Pancreas (tissue), 10 donors: ENCODE results near the gene ZDHHC18. TPM values are rescaled to one million over a fixed set of nuclear protein-coding genes. Genes with fewer than 3 reads are reported as not detected.

Experiments used
- ATAC-seq, 4 donors: fragments of 200-7000 bp; cut with Tn5 transposase; one replicate each; pipeline versions ENCODE4 v1.8.0 to v1.9.1; 2020; ENCODE audit warnings: mild to moderate bottlenecking in 4 of 4, moderate library complexity in 4 of 4
- DNase-seq, 6 donors: peaks; one replicate each; pipeline ENCODE4 v3.0.0-alpha.2; 2020
- FAIRE-seq: peaks from 2 replicates; lab custom pipeline; 2012; peaks lifted over from hg19 to GRCh38; lab: Jason Lieb, UNC
- H3K27ac ChIP-seq, 4 donors: fragments of 200-600 bp; sonication (generic); 1 replicate in 3 of 4; 2 replicates in 1 of 4; pipeline versions ENCODE4 v1.5.0 to v1.8.0; 2020
- H3K27me3 ChIP-seq, 4 donors: fragments of 200-600 bp; one replicate each; pipeline ENCODE4 v1.8.0; 2021
- H3K36me3 ChIP-seq, 3 donors: fragments of 200-600 bp; sonication (generic) in 1 of 3; one replicate each; pipeline versions ENCODE4 v1.5.0 to v1.8.0; 2020 to 2021
- H3K4me1 ChIP-seq, 3 donors: fragments of 200-600 bp; one replicate each; pipeline ENCODE4 v1.8.0; 2021
- H3K4me3 ChIP-seq, 4 donors: fragments of 200-600 bp; sonication (generic) in 2 of 4; one replicate each; pipeline versions ENCODE4 v1.5.0 to v1.8.0; 2020 to 2021
- H3K9me3 ChIP-seq, 4 donors: fragments of 200-600 bp; one replicate each; pipeline ENCODE4 v1.8.0; 2021
- WGBS, 2 donors: extraction: QIAGEN DNeasy Blood & Tissue Kit; methylation state at CpG; one replicate each; pipeline ENCODE4 v1.1.7; 2013; 5-methylcytosine and 5-hydroxymethylcytosine counted together
- intact Hi-C, 3 donors: fragments of 100-400 bp; cut with DNase I; formaldehyde crosslinking; loops; one replicate each; pipeline versions ENCODE4 v1.11.1 to v1.14.2; 2022
- polyA plus RNA-seq, 2 donors: library from polyadenylated mRNA; stranded (reverse); fragments of 200-250 nt; gene quantifications; one replicate each; pipeline ENCODE4 v1.2.3, GENCODE V29; 2013
- total RNA-seq, 6 donors: library from RNA; stranded (reverse); fragmentation: NEBNext Ultra II Directional in 4 of 6; extraction: Animal tissue kit (Norgen Biotek cat#: 25700) in 4 of 6; gene quantifications; one replicate each; pipeline versions ENCODE4 v1.2.1 to v1.2.4, GENCODE V29; 2021 to 2023
- TF ChIP-seq, protein P1 (sequence below), 4 donors: fragments of 200-600 bp; sonication (generic) in 3 of 4; IDR thresholded peaks; one replicate each; pipeline versions ENCODE4 v1.5.0 to v1.8.0; 2021; ENCODE audit warnings: antibody characterized with exemption in 4 of 4
- donor health status: healthy with polysubstance abuse.
- donor health status: DM: no; HTN: no; CAD: no; lungs with moderate emphysema.
- donor health status: DM: no; HTN: no; CAD: no.
- donor health status: control.
- donor health status: control.
- donor health status: Bipolar disorder and iron deficiency.
- donor health status: DM: yes; HTN: yes; CAD: no.
- donor health status: DM: no; HTN: no; CAD: no.
- donor health status: DM: no; HTN: no; CAD: no.
- donor health status: DM: yes; HTN: yes; CAD: no.

The ZDHHC18 gene
- total and polyA plus RNA-seq, 8 donors: 3.4 to 9.9 (median 6.0) TPM

GRCh38 chr1:26814377-26814776, 12.1 kb upstream of the ZDHHC18 start:
- DNase-seq: no peak
- intact Hi-C loops: no loop called here
- Histone ChIP-seq H3K4me3 (no peak overlapping the region), H3K27me3 (no peaks in the 10 kb centered on the region), H3K36me3 (no peaks in the 10 kb centered on the region), H3K4me1 (no peaks in the 10 kb centered on the region), H3K27ac (no peak overlapping the region), H3K9me3 (no peaks in the 10 kb centered on the region)
- TF ChIP-seq, protein P1, sequence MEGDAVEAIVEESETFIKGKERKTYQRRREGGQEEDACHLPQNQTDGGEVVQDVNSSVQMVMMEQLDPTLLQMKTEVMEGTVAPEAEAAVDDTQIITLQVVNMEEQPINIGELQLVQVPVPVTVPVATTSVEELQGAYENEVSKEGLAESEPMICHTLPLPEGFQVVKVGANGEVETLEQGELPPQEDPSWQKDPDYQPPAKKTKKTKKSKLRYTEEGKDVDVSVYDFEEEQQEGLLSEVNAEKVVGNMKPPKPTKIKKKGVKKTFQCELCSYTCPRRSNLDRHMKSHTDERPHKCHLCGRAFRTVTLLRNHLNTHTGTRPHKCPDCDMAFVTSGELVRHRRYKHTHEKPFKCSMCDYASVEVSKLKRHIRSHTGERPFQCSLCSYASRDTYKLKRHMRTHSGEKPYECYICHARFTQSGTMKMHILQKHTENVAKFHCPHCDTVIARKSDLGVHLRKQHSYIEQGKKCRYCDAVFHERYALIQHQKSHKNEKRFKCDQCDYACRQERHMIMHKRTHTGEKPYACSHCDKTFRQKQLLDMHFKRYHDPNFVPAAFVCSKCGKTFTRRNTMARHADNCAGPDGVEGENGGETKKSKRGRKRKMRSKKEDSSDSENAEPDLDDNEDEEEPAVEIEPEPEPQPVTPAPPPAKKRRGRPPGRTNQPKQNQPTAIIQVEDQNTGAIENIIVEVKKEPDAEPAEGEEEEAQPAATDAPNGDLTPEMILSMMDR (IDR thresholded peaks at IDR 0.05): no peak
- 91 to 98% methylated on average over 2 of the region's 2 CpGs for whole genome bisulfite sequencing, 2 donors
- FAIRE-seq: no peak
- no peak for ATAC-seq

- Histone ChIP-seq H3K27ac (no peak overlapping the region), H3K36me3 (no peaks in the 10 kb centered on the region), H3K4me3 (no peak overlapping the region), H3K27me3 (no peaks in the 10 kb centered on the region), H3K9me3 (no peaks in the 10 kb centered on the region), H3K4me1 (no peaks in the 10 kb centered on the region)
- WGBS, 2 donors: 78 to 88% methylated on average over 3 of the region's 3 CpGs
- DNase-seq (no peak), ATAC-seq (no peak), FAIRE-seq (no peak)
- intact Hi-C loops: no loop called here
- TF ChIP-seq, protein P1 (IDR thresholded peaks at IDR 0.05): no peak
Observed at GRCh38 chr1:26814893-26815292, 11.6 kb upstream of the ZDHHC18 start.

DNA sequence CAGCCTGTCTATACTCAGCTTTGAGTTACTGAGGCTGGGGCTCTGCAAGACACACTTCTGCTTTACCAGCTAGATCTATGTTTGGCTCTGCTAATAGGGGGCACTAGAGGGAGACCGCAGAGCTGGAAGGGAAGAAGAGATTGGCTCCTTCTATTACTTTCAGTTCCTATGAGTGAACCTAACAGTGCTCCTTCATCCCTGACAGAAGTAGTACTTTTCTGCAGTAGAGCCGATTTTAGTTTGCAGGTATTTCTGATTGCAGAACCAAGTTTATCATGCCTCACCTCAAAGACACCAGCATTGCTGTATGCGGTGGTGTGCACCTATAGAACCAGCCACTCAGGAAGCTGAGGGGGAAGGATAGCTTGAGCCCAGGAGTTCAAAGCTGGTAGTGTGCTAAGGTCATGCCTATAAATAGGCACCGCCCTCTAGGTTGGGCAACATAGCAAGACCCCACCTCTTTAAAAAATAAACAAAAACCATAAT, 5.7 kb upstream of the ZDHHC18 start:
- FAIRE-seq: no peak

DNA sequence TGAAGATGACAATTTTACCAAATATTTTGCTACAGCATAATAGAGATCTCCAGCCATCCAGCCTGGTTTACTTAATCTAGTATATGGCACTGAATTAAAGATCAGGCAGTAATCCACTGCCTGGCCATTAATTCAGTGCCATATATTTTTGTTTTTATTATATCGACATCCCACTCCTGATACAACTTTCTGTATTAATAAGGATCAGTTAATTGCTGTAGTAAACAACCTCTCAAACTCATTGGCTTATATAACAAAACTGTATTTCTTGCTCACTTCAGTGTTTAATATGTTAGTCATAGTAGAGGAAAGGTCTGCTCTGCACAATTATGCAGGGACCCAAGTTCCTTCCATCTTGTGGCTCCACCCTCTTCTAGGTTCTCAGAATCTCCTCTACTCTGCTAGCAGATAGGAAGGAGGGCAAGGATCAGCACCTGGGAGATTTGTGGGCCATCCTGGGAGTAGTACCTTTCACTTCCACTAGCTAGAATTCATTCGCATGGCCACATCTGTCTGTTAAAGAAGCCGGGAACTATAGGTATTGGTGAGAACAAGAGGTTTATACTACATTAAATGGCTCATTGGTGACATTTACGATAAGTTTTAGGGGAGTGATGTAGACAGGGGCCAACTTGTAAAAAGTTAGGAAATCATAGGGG, 3.6 kb upstream of the ZDHHC18 start:
- Histone ChIP-seq H3K27ac (no peak overlapping the region), H3K4me3 (no peak overlapping the region), H3K9me3 (no peaks in the 10 kb centered on the region), H3K4me1 (peaks cover 0 to 5% (median 5%) of the 10 kb centered on the region in 3 donors), H3K36me3 (no peaks in the 10 kb centered on the region), H3K27me3 (no peaks in the 10 kb centered on the region)
- FAIRE-seq: no peak
- no peak for ATAC-seq
- 89 to 95% methylated on average over 4 of the region's 4 CpGs for WGBS, 2 donors
- intact Hi-C loops: no loop called here
- TF ChIP-seq, protein P1 (IDR thresholded peaks at IDR 0.05): no peak
- no peak for DNase-seq

More for the DNA sequence above, 5.7 kb upstream of the ZDHHC18 start:
- Histone ChIP-seq H3K27ac (no peak overlapping the region), H3K4me3 (no peak overlapping the region), H3K27me3 (no peaks in the 10 kb centered on the region), H3K4me1 (peaks cover 0 to 3% (median 0%) of the 10 kb centered on the region in 3 donors), H3K9me3 (no peaks in the 10 kb centered on the region), H3K36me3 (no peaks in the 10 kb centered on the region)
- TF ChIP-seq, protein P1 (IDR thresholded peaks at IDR 0.05): no peak
- ATAC-seq (peak in 3 of 4 donors; percentile 44 to 87 (median 80)), DNase-seq (no peak)
- WGBS, 2 donors: 74 to 77% methylated on average over 4 of the region's 4 CpGs
- intact Hi-C loops: no loop called here

DNA sequence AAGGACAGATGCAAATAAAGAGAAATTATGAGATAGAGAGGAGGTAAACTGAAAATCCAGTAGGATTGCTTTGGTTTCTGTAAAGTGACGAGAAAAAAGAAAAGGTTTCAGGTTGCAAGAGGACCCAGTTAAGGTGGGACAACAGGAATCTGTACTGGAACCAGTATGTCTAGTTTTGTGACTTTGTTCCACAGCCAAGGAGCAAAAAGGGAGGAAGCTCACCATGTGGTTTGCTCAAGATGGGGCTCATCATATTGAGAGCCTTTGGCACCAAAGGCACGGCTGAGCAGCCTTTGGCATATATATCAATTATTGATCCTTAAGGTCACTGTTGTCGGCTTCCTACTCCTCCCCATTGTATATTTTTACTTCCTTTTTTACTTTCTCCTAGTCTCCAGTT, 1.8 kb upstream of the ZDHHC18 start:
- TF ChIP-seq, protein P1 (IDR thresholded peaks at IDR 0.05): no peak
- H3K27ac ChIP-seq: no peak overlapping the region
- ATAC-seq: no peak
- FAIRE-seq: no peak
- no peaks in the 10 kb centered on the region for H3K9me3 ChIP-seq
- H3K36me3 ChIP-seq: no peaks in the 10 kb centered on the region
- intact Hi-C loops: no loop called here
- H3K27me3 ChIP-seq: no peaks in the 10 kb centered on the region
- peaks cover 0 to 12% (median 5%) of the 10 kb centered on the region in 3 donors for H3K4me1 ChIP-seq
- no peak for DNase-seq
- WGBS, 2 donors: 61 to 70% methylated on average over 3 of the region's 3 CpGs
- H3K4me3 ChIP-seq: no peak overlapping the region
